ENCODE results near the gene SSH3.
A peak's percentile ranks its signal among the peaks of the same experiment; 100 is the strongest.

SSH3 gene

GRCh38 chr11:67277231-67277961 is 25.9 kb upstream of the SSH3 start:
- peak overlapping the region; percentile 39 for H3K4me3 ChIP-seq (replicated peaks; ENCODE audit: low read depth, low read length)
- DNase-seq (ENCODE audit: extremely low read depth, low read depth), result peak; percentile 52

GRCh38 chr11:67278135-67278938 is 25.0 kb upstream of the SSH3 start:
- no peak overlapping the region for H3K4me3 ChIP-seq (replicated peaks; ENCODE audit: low read depth, low read length)
- TF ChIP-seq CTCF (IDR thresholded peaks at IDR 0.05; ENCODE audit: low read depth, low read length, missing control alignments), result no peak
- DNase-seq (ENCODE audit: extremely low read depth, low read depth), result no peak

More at GRCh38 chr11:67277231-67277961, 25.9 kb upstream of the SSH3 start:
- no peak for TF ChIP-seq CTCF (IDR thresholded peaks at IDR 0.05; ENCODE audit: low read depth, low read length, missing control alignments)

GRCh38 chr11:67278939-67279588 is 24.3 kb upstream of the SSH3 start:
- H3K4me3 ChIP-seq (replicated peaks; ENCODE audit: low read depth, low read length), result no peak overlapping the region
- no peak for TF ChIP-seq CTCF (IDR thresholded peaks at IDR 0.05; ENCODE audit: low read depth, low read length, missing control alignments)
- no peak for DNase-seq (ENCODE audit: extremely low read depth, low read depth)

GRCh38 chr11:67279589-67280340 is 23.6 kb upstream of the SSH3 start:
- TF ChIP-seq CTCF (IDR thresholded peaks at IDR 0.05; ENCODE audit: low read depth, low read length, missing control alignments), result no peak
- DNase-seq (ENCODE audit: extremely low read depth, low read depth), result no peak
- H3K4me3 ChIP-seq (replicated peaks; ENCODE audit: low read depth, low read length), result no peak overlapping the region

GRCh38 chr11:67280341-67280787 is 23.0 kb upstream of the SSH3 start:
- H3K4me3 ChIP-seq (replicated peaks; ENCODE audit: low read depth, low read length), result no peak overlapping the region
- TF ChIP-seq CTCF (IDR thresholded peaks at IDR 0.05; ENCODE audit: low read depth, low read length, missing control alignments), result no peak
- no peak for DNase-seq (ENCODE audit: extremely low read depth, low read depth)
